PC-9 (cell line): ENCODE measurements around the gene IQSEC1. TPM values are rescaled to one million over a fixed set of nuclear protein-coding genes. Genes with fewer than 3 reads are reported as not detected.

Experiments
- BruUV-seq: library from RNA; stranded (reverse); fragments of 400-500 nt; replicated peaks from 2 replicates; lab custom pipeline; 2021; lab: Mats Ljungman, UMichigan
- CTCF ChIA-PET: fragments of 300-600 bp; sonication (Branson Sonifier 250); formaldehyde crosslinking; loops from one replicate; lab custom pipeline; 2022; ENCODE audit warnings: antibody characterized with exemption; lab: Charles Lee
- POLR2A ChIA-PET: fragments of 300-600 bp; sonication (Branson Sonifier 250); formaldehyde crosslinking; loops from one replicate; lab custom pipeline; 2022; ENCODE audit warnings: antibody characterized with exemption; ENCODE audit not compliant: unreplicated experiment; lab: Charles Lee
- DNase-seq, 2 experiments: peaks; one replicate each; pipeline versions ENCODE4 v3.0.0 to v3.0.0-alpha.2; 2015 to 2022; ENCODE audit warnings: mixed read lengths in 1 of 2
- H2AFZ ChIP-seq: fragments of 200-600 bp; sonication (generic); 2 replicates; pipeline ENCODE4 v1.8.1; 2017; ENCODE audit warnings: antibody characterized with exemption
- H3F3A ChIP-seq: fragments of 200-600 bp; sonication (generic); 2 replicates; pipeline ENCODE4 v1.8.1; 2017; ENCODE audit warnings: antibody characterized with exemption, mild to moderate bottlenecking, low read depth; ENCODE audit not compliant: insufficient read depth
- H3K27ac ChIP-seq: fragments of 200-600 bp; sonication (generic); 2 replicates; pipeline ENCODE4 v1.6.1; 2016; ENCODE audit warnings: mixed run types
- H3K27me3 ChIP-seq: fragments of 200-600 bp; sonication (generic); 2 replicates; pipeline ENCODE4 v1.6.1; 2016; ENCODE audit warnings: low read depth, mixed run types; ENCODE audit not compliant: insufficient read depth
- H3K36me3 ChIP-seq: fragments of 200-600 bp; sonication (generic); 2 replicates; pipeline ENCODE4 v1.6.1; 2016; ENCODE audit warnings: low read depth, mixed run types
- H3K4me1 ChIP-seq: fragments of 200-600 bp; sonication (generic); replicated peaks from 2 replicates; pipeline ENCODE4 v1.6.1; 2016; ENCODE audit warnings: mixed run types; ENCODE audit not compliant: insufficient read depth
- H3K4me2 ChIP-seq: fragments of 200-600 bp; sonication (generic); 2 replicates; pipeline ENCODE4 v1.6.1; 2017; ENCODE audit warnings: mixed run types
- H3K4me3 ChIP-seq: fragments of 200-600 bp; sonication (generic); 2 replicates; pipeline ENCODE4 v1.6.1; 2016; ENCODE audit warnings: mixed run types
- H3K79me2 ChIP-seq: fragments of 200-600 bp; sonication (generic); 2 replicates; pipeline ENCODE4 v1.6.1; 2017; ENCODE audit warnings: low read depth, mixed run types
- H3K9me2 ChIP-seq: fragments of 200-600 bp; sonication (generic); 2 replicates; pipeline ENCODE4 v1.8.1; 2017; ENCODE audit warnings: mild to moderate bottlenecking; ENCODE audit not compliant: insufficient read depth
- H3K9me3 ChIP-seq: fragments of 200-600 bp; sonication (generic); 2 replicates; pipeline ENCODE4 v1.8.1; 2016; ENCODE audit warnings: low read depth; ENCODE audit not compliant: insufficient read depth
- H4K20me1 ChIP-seq: fragments of 200-600 bp; sonication (generic); 2 replicates; pipeline ENCODE4 v1.8.1; 2017; ENCODE audit not compliant: insufficient read depth
- EZH2 ChIP-seq: fragments of 200-600 bp; sonication (generic); IDR thresholded peaks from 2 replicates; pipeline ENCODE4 v1.8.0; 2017; ENCODE audit warnings: antibody characterized with exemption, low read depth
- intact Hi-C: fragments of 100-400 bp; cut with micrococcal nuclease; formaldehyde crosslinking; loops from one replicate; pipeline ENCODE4 v1.10.0; 2022; ENCODE audit not compliant: unreplicated experiment
- total RNA-seq: library from RNA; stranded (reverse); gene quantifications from 2 replicates; pipeline ENCODE4 v1.2.3, GENCODE V29; 2021
- TF ChIP-seq, protein P1 (sequence below): fragments of 200-600 bp; sonication (generic); conservative IDR thresholded peaks from 2 replicates; pipeline ENCODE4 v1.6.1; 2017; ENCODE audit warnings: mixed run types, antibody characterized with exemption, mild to moderate bottlenecking, moderate library complexity

Gene IQSEC1
- total RNA-seq, 1 experiment from 2014 or later, result 30.7 TPM

DNA sequence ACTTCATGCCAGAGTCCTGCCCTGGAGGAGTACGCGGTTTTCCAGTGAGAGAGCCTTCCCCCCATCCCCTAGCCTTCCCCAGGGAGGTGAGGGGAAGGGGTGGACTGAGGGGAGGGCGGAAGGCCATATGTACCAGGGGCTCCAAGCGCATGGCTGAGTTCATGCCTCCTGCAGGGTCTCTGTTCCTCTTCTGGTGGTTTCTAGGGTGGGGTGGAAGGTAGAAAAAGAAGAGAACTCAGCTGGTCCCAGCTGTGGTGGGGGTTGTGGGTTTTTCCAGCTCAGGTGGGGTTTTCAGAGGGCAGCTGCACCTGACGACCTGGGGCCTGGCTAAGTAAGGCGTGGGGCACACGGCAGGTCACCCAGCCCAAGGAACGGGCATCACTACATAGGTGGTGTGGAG lies 10.7 kb upstream of the IQSEC1 start:
- BruUV-seq, result no TSS peak
- H2AFZ ChIP-seq, result no peak overlapping the region
- no peak overlapping the region for H3K4me3 ChIP-seq
- no peaks in the 10 kb centered on the region for H3K4me1 ChIP-seq
- ChIA-PET CTCF (no interaction called here), POLR2A (interaction anchor here (0.6 kb wide), 1 partner anchor 86 kb away, joined by 4 read pairs; no protein-coding TSS in a partner anchor)
- H3K9me2 ChIP-seq, result no peaks in the 10 kb centered on the region
- H3K27me3 ChIP-seq, result no peaks in the 10 kb centered on the region
- no peak overlapping the region for H3K4me2 ChIP-seq
- no peaks in the 10 kb centered on the region for H3K36me3 ChIP-seq
- H3K27ac ChIP-seq, result no peak overlapping the region
- TF ChIP-seq, protein P1, sequence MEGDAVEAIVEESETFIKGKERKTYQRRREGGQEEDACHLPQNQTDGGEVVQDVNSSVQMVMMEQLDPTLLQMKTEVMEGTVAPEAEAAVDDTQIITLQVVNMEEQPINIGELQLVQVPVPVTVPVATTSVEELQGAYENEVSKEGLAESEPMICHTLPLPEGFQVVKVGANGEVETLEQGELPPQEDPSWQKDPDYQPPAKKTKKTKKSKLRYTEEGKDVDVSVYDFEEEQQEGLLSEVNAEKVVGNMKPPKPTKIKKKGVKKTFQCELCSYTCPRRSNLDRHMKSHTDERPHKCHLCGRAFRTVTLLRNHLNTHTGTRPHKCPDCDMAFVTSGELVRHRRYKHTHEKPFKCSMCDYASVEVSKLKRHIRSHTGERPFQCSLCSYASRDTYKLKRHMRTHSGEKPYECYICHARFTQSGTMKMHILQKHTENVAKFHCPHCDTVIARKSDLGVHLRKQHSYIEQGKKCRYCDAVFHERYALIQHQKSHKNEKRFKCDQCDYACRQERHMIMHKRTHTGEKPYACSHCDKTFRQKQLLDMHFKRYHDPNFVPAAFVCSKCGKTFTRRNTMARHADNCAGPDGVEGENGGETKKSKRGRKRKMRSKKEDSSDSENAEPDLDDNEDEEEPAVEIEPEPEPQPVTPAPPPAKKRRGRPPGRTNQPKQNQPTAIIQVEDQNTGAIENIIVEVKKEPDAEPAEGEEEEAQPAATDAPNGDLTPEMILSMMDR, result no peak
- no peak for TF ChIP-seq EZH2
- H3K79me2 ChIP-seq, result no peaks in the 10 kb centered on the region
- no peaks in the 10 kb centered on the region for H3K9me3 ChIP-seq
- DNase-seq, result no peak
- H3F3A ChIP-seq, result no peaks in the 10 kb centered on the region; the same call in 1 of the 2 replicates
- intact Hi-C loops, result no loop called here
- no peaks in the 10 kb centered on the region for H4K20me1 ChIP-seq

DNA sequence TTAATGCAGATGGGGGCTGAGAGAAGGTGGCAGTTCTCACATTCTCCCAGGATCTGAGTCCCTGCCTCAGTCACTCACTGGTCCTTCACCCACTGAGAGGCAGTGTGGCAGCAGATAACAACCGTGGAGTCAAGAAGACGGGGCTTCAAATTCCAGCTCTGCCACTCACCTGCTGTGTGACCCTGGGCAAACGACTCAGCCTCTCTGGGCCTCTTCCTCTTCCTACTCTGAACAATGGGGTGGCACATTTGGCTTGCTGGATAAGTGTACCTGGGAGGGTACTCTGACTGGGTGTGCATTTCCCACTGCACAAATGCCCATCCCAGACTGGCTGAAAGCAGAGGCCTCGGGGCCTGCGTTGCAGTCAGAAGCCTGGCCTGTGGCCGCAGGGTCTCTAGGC lies 10.0 kb upstream of the IQSEC1 start:
- no peaks in the 10 kb centered on the region for H3K36me3 ChIP-seq
- no peak overlapping the region for H3K4me2 ChIP-seq
- no peaks in the 10 kb centered on the region for H3K4me1 ChIP-seq
- no peak overlapping the region for H2AFZ ChIP-seq
- no peak overlapping the region for H3K27ac ChIP-seq
- intact Hi-C loops, result no loop called here
- H3K79me2 ChIP-seq, result no peaks in the 10 kb centered on the region
- no peak overlapping the region for H3K4me3 ChIP-seq
- CTCF ChIA-PET, result no interaction called here
- no peaks in the 10 kb centered on the region; the same call in 1 of the 2 replicates for H3F3A ChIP-seq
- BruUV-seq, result no TSS peak
- H3K9me3 ChIP-seq, result no peaks in the 10 kb centered on the region
- DNase-seq, result no peak
- H3K9me2 ChIP-seq, result no peaks in the 10 kb centered on the region
- H4K20me1 ChIP-seq, result no peaks in the 10 kb centered on the region
- TF ChIP-seq, protein P1, result no peak
- no peak for TF ChIP-seq EZH2
- no peaks in the 10 kb centered on the region for H3K27me3 ChIP-seq
- POLR2A ChIA-PET, result interaction anchor here (0.6 kb wide), 1 partner anchor 85 kb away, joined by 4 read pairs; no protein-coding TSS in a partner anchor

DNA sequence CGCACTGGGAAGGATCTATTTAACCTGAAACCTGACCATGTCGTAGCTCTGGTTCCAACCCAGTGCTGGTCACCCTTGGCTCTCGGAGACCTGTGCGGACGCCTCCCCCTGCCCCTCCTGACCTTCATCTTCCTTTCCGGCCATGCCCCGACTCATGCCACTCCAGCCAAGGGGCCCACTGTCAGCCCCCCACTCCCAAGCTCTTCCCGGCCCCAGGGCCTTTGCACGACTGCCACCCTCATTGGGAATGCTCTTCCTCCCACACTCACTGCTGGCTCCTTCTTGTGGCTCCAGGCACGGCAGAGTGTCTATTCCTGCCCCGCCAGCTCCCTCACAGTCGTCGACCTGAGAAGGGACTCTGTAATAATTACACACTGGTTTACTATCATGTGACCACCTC lies 9.4 kb upstream of the IQSEC1 start:
- Histone ChIP-seq H2AFZ (no peak overlapping the region), H4K20me1 (no peaks in the 10 kb centered on the region), H3K9me3 (no peaks in the 10 kb centered on the region), H3K27ac (no peak overlapping the region), H3K79me2 (no peaks in the 10 kb centered on the region), H3K4me3 (no peak overlapping the region), H3K4me1 (no peaks in the 10 kb centered on the region), H3K27me3 (no peaks in the 10 kb centered on the region), H3K36me3 (no peaks in the 10 kb centered on the region), H3K9me2 (no peaks in the 10 kb centered on the region), H3F3A (no peaks in the 10 kb centered on the region; the same call in 1 of the 2 replicates), H3K4me2 (no peak overlapping the region)
- CTCF ChIA-PET, result no interaction called here
- POLR2A ChIA-PET, result no interaction called here
- TF ChIP-seq, protein P1, result no peak
- TF ChIP-seq EZH2, result no peak
- DNase-seq, result no peak
- no TSS peak for BruUV-seq
- intact Hi-C loops, result no loop called here
